IPS-11a (cell line): ENCODE results near the gene PALLD.
A peak's percentile ranks its signal among the peaks of the same experiment; 100 is the strongest.

Experiments used
- H3K4me3 ChIP-seq: one replicate; pipeline ENCODE4 v1.5.1; 2013; ENCODE audit warnings: low read depth, low read length, control low read depth

PALLD gene

GRCh38 chr4:168860827-168861226, 364.0 kb downstream of the PALLD start:
- no peak overlapping the region for H3K4me3 ChIP-seq

- no peak overlapping the region for H3K4me3 ChIP-seq
Observed at GRCh38 chr4:168863719-168864647, 367.1 kb downstream of the PALLD start.

GRCh38 chr4:168864821-168865541, 368.1 kb downstream of the PALLD start:
- H3K4me3 ChIP-seq = no peak overlapping the region

- H3K4me3 ChIP-seq = no peak overlapping the region
Observed at GRCh38 chr4:168865854-168866253, 369.0 kb downstream of the PALLD start.

- no peak overlapping the region for H3K4me3 ChIP-seq
Observed at GRCh38 chr4:168866635-168867034, 369.8 kb downstream of the PALLD start.

GRCh38 chr4:168867128-168867527, 370.3 kb downstream of the PALLD start:
- H3K4me3 ChIP-seq = no peak overlapping the region

GRCh38 chr4:168868044-168868781, 371.4 kb downstream of the PALLD start:
- no peak overlapping the region for H3K4me3 ChIP-seq

GRCh38 chr4:168868802-168869201, 371.9 kb downstream of the PALLD start:
- H3K4me3 ChIP-seq = no peak overlapping the region

- no peak overlapping the region for H3K4me3 ChIP-seq
Observed at GRCh38 chr4:168870004-168870403, 373.2 kb downstream of the PALLD start.

GRCh38 chr4:168871632-168872031, 374.8 kb downstream of the PALLD start:
- no peak overlapping the region for H3K4me3 ChIP-seq

GRCh38 chr4:168874083-168874482, 377.2 kb downstream of the PALLD start:
- H3K4me3 ChIP-seq = no peak overlapping the region

GRCh38 chr4:168876106-168876505, 379.3 kb downstream of the PALLD start:
- no peak overlapping the region for H3K4me3 ChIP-seq

GRCh38 chr4:168877511-168878491, 380.9 kb downstream of the PALLD start:
- peak overlapping the region; percentile 35 for H3K4me3 ChIP-seq

GRCh38 chr4:168878623-168879022, 381.8 kb downstream of the PALLD start:
- no peak overlapping the region for H3K4me3 ChIP-seq

- no peak overlapping the region for H3K4me3 ChIP-seq
Observed at GRCh38 chr4:168879188-168879587, 382.3 kb downstream of the PALLD start.

- no peak overlapping the region for H3K4me3 ChIP-seq
Observed at GRCh38 chr4:168880072-168880675, 383.3 kb downstream of the PALLD start.

- no peak overlapping the region for H3K4me3 ChIP-seq
Observed at GRCh38 chr4:168880811-168881595, 384.2 kb downstream of the PALLD start.

- H3K4me3 ChIP-seq = no peak overlapping the region
Observed at GRCh38 chr4:168881781-168882420, 385.0 kb downstream of the PALLD start.
